Measurements from ENCODE around the gene SEMA4D.

- TF ChIP-seq POLR2A (IDR thresholded peaks at IDR 0.05; ENCODE audit: low read depth, low read length) (no peak), POLR2AphosphoS5 (IDR thresholded peaks at IDR 0.05; ENCODE audit: low read depth, low read length) (no peak)
These were observed 55.4 kb downstream of the SEMA4D start for GRCh38 chr9:89442501-89442978.

All from GM12892 (cell line).